ENCODE results near the gene SMIM45.

SMIM45 gene

GRCh38 chr22:41915035-41915785 lies 36.7 kb upstream of the SMIM45 start, which contains the start of gene SHISA8:
SHISA8 (minus strand) TSS chr22:41915074; CDS start chr22:41914667, 407 bp downstream.
- peak in 2 of 3 donors; percentile 54 to 69 for DNase-seq (ENCODE audit: low read depth in 2 of 3, low spot score in 2 of 3)

DNA sequence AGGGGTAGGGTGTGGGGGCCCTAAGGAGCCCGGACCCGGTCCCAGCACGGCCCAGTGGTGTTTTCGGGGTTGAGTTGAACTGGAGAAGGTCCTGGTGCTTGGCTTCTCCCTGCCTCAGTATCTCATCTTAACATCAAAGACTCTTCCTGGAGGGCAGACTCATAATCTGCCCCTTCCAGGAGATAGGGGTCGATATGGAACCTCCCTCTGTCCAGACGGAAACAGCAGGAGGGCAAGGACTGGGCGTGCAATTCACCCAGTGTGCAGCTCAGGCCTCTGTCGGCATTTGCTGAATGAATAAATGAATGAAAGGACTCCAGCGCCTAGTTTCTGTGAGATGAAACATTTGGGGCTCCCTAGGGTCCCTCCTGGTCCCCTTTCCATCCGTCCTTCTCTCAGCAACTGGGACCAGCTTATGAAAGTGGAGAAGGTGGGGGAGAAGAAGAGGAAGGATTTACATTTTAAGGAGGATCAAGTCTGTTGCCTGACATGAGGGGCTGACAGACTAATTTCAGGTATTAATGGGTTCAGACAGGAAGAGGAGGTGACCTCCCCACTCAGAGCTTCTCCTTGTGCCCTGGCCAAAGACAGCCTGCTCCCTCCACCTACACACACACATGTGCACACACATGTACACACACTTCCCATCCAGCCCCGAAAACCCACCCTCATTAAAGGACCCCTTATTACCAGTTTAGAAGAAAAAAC lies 36.0 kb upstream of the SMIM45 start:
- DNase-seq (ENCODE audit: low read depth in 2 of 3, low spot score in 2 of 3) = no peak

DNA sequence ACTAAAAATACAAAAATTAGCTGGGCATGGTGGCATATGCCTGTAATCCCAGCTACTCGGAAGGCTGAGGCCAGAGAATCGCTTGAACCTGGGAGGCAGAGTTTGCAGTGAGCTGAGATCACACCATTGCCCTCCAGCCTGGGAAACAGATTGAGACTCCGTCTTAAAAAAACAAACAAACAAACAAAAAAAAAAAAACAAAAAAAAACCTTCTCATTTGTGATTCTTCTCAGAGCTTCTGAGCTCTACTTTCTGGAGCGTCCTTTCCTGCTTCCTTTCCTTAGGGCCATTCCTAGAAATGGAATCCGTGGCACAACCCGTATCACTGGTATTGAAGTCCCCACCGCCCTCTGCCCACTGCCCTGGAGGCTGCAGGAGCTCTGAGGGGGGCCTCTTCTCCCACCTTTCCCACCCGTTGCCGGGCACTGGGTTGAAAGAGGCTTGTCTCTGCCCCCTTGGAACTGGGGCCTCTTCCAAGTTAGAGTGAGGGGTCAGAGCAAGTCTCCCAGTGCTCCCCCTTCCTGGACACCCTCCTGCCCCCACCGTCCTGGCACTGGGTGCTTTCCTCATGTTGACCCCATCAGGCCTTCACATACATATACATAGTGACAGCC lies 35.1 kb upstream of the SMIM45 start:
- DNase-seq (ENCODE audit: low read depth in 2 of 3, low spot score in 2 of 3) = no peak

GRCh38 chr22:41917375-41917902 lies 34.5 kb upstream of the SMIM45 start:
- no peak for DNase-seq (ENCODE audit: low read depth in 2 of 3, low spot score in 2 of 3)

GRCh38 chr22:41917903-41918791 lies 33.8 kb upstream of the SMIM45 start:
- DNase-seq (ENCODE audit: low read depth in 2 of 3, low spot score in 2 of 3) = peak in 2 of 3 donors; percentile 68 to 77

- DNase-seq (ENCODE audit: low read depth in 2 of 3, low spot score in 2 of 3) = peak in 2 of 3 donors; percentile 58 to 70
Observed at GRCh38 chr22:41919357-41920224, 32.4 kb upstream of the SMIM45 start.

DNA sequence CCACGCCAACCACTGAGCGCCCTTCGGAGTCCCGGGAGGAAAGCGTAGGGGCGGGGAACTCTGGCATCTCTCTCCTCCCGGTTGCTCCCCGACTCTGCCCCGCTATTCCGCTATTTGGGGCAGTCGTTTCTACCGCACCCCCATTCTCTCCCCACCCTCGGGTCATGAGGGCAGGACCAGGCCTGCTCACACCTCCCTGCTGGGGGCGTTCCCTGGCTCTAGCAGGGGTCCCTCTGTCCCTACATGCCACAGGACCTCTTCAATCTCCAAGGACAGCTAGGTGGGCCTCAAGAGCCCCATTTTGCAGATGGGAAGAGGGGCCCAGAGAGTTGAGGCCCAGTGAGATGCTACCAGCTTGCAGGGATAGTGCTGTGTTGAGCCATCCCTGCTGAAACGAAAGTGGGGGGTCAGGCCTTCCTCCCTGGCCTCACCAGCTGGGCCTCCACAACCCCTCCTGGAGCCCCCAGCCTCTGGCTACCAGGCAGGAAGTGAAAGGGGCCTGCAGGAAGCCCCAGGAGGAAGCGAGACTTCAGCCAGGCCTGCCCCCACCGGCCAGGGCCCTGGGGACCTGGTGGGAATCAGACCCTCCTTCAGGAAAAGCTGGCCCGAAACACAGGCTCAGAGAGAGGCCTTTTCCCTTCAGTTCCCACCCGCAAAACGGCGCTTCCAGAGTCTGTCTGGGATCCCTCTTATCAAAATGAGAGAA lies 31.5 kb upstream of the SMIM45 start:
- no peak for DNase-seq (ENCODE audit: low read depth in 2 of 3, low spot score in 2 of 3)

- no peak for DNase-seq (ENCODE audit: low read depth in 2 of 3, low spot score in 2 of 3)
Observed at GRCh38 chr22:41922328-41922727, 29.6 kb upstream of the SMIM45 start.

GRCh38 chr22:41922940-41923594 lies 28.9 kb upstream of the SMIM45 start:
- no peak for DNase-seq (ENCODE audit: low read depth in 2 of 3, low spot score in 2 of 3)

DNA sequence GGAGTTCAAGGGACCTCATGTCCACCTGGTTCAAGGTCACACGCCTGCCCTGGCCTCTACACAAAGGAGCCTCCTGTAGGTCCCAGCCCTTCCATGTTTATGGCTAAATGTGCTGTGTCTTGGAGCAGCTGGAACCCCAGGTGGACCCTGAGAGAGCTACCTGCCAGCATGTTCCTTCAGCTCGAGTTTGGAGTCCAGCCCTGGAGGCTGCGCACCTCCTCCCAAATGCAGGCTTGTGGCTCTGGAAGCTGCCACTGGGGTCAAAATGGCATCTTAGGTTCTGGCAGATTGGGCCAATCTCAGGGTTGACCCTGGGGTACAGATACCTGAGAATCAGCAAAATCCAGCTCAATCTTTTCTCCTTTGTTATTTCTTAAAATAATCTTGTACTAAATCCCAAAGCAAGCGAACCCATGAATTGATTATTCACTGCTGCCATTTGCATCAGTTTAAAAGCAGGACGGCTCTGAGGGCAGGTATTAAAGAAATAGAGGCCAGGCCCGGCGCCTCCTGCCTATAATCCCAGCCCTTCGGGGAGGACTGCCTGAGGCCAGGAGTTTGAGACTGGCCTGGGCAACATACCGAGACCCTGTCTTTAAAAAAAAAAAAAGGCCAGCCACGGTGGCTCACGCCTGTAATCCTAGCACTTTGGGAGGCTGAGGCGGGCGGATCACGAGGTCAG lies 28.2 kb upstream of the SMIM45 start:
- no peak for DNase-seq (ENCODE audit: low read depth in 2 of 3, low spot score in 2 of 3)

GRCh38 chr22:41925783-41926460 lies 26.0 kb upstream of the SMIM45 start:
- peak in 2 of 3 donors; percentile 73 for DNase-seq (ENCODE audit: low read depth in 2 of 3, low spot score in 2 of 3)

GRCh38 chr22:41927813-41928212 lies 24.1 kb upstream of the SMIM45 start:
- no peak for DNase-seq (ENCODE audit: low read depth in 2 of 3, low spot score in 2 of 3)

GRCh38 chr22:41928593-41929417 lies 23.1 kb upstream of the SMIM45 start:
- no peak for DNase-seq (ENCODE audit: low read depth in 2 of 3, low spot score in 2 of 3)

DNA sequence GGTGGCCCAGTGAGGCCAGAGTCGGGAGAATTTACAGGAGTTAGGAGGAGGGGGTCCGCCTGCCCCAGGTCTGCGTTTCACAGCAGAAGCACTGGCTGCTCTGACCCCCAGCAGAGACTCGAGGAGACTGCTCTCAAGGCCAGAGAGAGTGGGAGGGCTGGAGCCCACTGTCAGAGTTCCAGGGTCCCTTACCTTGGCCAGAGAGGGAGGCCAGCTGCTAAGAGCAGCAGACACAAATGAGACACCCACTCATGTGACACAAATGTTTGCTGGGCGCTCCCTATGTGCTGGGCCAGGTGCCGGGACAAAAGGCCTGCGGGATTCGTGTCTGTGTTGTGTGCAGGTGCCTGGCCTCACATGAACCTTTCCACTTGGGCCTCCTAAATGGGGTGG lies 22.5 kb upstream of the SMIM45 start:
- DNase-seq (ENCODE audit: low read depth in 2 of 3, low spot score in 2 of 3) = no peak

- no peak for DNase-seq (ENCODE audit: low read depth in 2 of 3, low spot score in 2 of 3)
Observed at GRCh38 chr22:41931701-41932269, 20.2 kb upstream of the SMIM45 start.

GRCh38 chr22:41932353-41932752 lies 19.6 kb upstream of the SMIM45 start:
- no peak for DNase-seq (ENCODE audit: low read depth in 2 of 3, low spot score in 2 of 3)

Measured in hematopoietic multipotent progenitor cell (in vitro differentiated cells).